ENCODE measurements around the gene PARD3B. TPM values are rescaled to one million over a fixed set of nuclear protein-coding genes. Genes with fewer than 3 reads are reported as not detected.

The PARD3B gene
- total RNA-seq, 1 experiment from 2014 or later: 3.9 TPM

DNA sequence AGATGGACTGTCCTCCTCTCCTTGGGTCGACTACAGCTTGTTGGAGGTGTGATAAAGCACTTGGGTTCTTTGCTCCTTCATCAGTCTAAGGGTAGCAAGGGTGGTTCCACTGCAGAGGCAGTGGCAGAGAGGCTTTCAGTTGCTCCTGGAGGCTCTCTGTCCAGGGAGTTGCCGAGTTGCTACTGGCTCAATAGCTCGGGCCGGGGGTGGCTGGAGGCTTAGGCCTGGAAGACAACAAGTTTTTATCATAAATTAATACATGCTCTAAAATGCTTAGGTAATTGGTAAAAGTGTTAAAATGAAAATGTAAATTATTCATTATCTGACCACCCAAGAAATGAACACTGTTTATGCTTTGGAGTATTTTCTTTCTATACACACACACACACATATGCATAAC lies 975.0 kb downstream of the PARD3B start:
- TF ChIP-seq EZH2phosphoT487 (IDR thresholded peaks at IDR 0.05; ENCODE audit: borderline replicate concordance, low read length): no peak
- TF ChIP-seq, protein P1, sequence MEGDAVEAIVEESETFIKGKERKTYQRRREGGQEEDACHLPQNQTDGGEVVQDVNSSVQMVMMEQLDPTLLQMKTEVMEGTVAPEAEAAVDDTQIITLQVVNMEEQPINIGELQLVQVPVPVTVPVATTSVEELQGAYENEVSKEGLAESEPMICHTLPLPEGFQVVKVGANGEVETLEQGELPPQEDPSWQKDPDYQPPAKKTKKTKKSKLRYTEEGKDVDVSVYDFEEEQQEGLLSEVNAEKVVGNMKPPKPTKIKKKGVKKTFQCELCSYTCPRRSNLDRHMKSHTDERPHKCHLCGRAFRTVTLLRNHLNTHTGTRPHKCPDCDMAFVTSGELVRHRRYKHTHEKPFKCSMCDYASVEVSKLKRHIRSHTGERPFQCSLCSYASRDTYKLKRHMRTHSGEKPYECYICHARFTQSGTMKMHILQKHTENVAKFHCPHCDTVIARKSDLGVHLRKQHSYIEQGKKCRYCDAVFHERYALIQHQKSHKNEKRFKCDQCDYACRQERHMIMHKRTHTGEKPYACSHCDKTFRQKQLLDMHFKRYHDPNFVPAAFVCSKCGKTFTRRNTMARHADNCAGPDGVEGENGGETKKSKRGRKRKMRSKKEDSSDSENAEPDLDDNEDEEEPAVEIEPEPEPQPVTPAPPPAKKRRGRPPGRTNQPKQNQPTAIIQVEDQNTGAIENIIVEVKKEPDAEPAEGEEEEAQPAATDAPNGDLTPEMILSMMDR (conservative IDR thresholded peaks at IDR 0.05; ENCODE audit: low read depth, low read length): no peak
- TF ChIP-seq EZH2 (IDR thresholded peaks at IDR 0.05; ENCODE audit: low read length, unreplicated experiment): no peak
- intact Hi-C loops (cut with micrococcal nuclease): no loop called here
- no peaks in the 10 kb centered on the region for H3K9me3 ChIP-seq (ENCODE audit: low read length)
- no peak overlapping the region for H3K27ac ChIP-seq (ENCODE audit: low read length)
- ATAC-seq (no peak), DNase-seq (no peak)
- H3K4me2 ChIP-seq (ENCODE audit: low read length): no peak overlapping the region
- H3K4me3 ChIP-seq (ENCODE audit: low read length): no peak overlapping the region
- peaks cover 19% of the 10 kb centered on the region for H3K4me1 ChIP-seq (ENCODE audit: insufficient read depth, low read length)
- no peaks in the 10 kb centered on the region for H3K27me3 ChIP-seq (ENCODE audit: low read length)
- no peaks in the 10 kb centered on the region for H3K36me3 ChIP-seq (ENCODE audit: low read depth, low read length)
- H4K20me1 ChIP-seq (ENCODE audit: low read length): no peaks in the 10 kb centered on the region
- no peak overlapping the region for H3K9ac ChIP-seq (ENCODE audit: low read length)
- H2AFZ ChIP-seq (ENCODE audit: low read length): no peak overlapping the region
- H3F3A ChIP-seq (ENCODE audit: low read length, unreplicated experiment): no peaks in the 10 kb centered on the region
- H3K9me2 ChIP-seq (replicated peaks; ENCODE audit: low read length): no peaks in the 10 kb centered on the region
- POLR2A ChIA-PET (ENCODE audit: unreplicated experiment): interaction anchor here (0.5 kb wide), 1 partner anchor 1001 kb away, joined by 10 read pairs; no protein-coding TSS in a partner anchor
- CTCF ChIA-PET: no interaction called here
- no TSS peak for BruUV-seq (replicated peaks)
- H3K79me2 ChIP-seq (ENCODE audit: low read length): no peaks in the 10 kb centered on the region

DNA sequence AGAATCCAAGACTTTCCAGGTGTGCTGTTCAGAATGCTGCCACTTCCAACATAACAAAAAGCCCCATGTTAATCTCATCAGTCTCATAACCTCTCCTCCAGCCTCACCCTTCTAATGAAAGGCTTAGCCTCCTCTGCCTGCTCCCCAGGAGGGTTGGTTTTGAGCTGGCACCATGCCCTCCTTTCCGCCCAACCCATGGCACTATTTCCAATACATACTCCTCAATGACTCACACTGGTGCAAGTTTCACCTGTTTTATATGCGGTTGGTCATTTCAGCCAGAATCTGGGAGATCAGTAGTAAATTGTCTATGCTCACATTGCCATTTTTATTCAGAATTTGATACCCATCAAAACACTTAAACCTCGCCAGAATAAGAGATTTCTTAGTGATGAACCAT lies 979.4 kb downstream of the PARD3B start:
- H3K27me3 ChIP-seq (ENCODE audit: low read length): no peaks in the 10 kb centered on the region
- no peaks in the 10 kb centered on the region for H3F3A ChIP-seq (ENCODE audit: low read length, unreplicated experiment)
- no peaks in the 10 kb centered on the region for H3K36me3 ChIP-seq (ENCODE audit: low read depth, low read length)
- no peaks in the 10 kb centered on the region for H3K9me2 ChIP-seq (replicated peaks; ENCODE audit: low read length)
- no peak overlapping the region for H3K9ac ChIP-seq (ENCODE audit: low read length)
- no peaks in the 10 kb centered on the region for H3K9me3 ChIP-seq (ENCODE audit: low read length)
- BruUV-seq (replicated peaks): no TSS peak
- ChIA-PET POLR2A (ENCODE audit: unreplicated experiment) (interaction anchor here (0.6 kb wide), 1 partner anchor 118 kb away, joined by 4 read pairs; no protein-coding TSS in a partner anchor), CTCF (interaction anchor here (0.5 to 0.6 kb wide), 4 partner anchors 138 to 456 kb away, joined by 3 to 4 read pairs (median 4); no protein-coding TSS in a partner anchor)
- H3K4me3 ChIP-seq (ENCODE audit: low read length): no peak overlapping the region
- H3K4me1 ChIP-seq (ENCODE audit: insufficient read depth, low read length): peaks cover 24% of the 10 kb centered on the region
- H3K4me2 ChIP-seq (ENCODE audit: low read length): peak overlapping the region; percentile 30; the same call in 1 of the 2 replicates
- ATAC-seq: peak; percentile 94
- intact Hi-C loops (cut with micrococcal nuclease): loop anchor here (1.0 kb wide), 1 partner anchor 47 kb away; no protein-coding TSS in a partner anchor
- H3K27ac ChIP-seq (ENCODE audit: low read length): peak overlapping the region; percentile 28; the same call in 1 of the 2 replicates
- H2AFZ ChIP-seq (ENCODE audit: low read length): no peak overlapping the region
- TF ChIP-seq EZH2phosphoT487 (IDR thresholded peaks at IDR 0.05; ENCODE audit: borderline replicate concordance, low read length) (no peak), EZH2 (IDR thresholded peaks at IDR 0.05; ENCODE audit: low read length, unreplicated experiment) (no peak)
- TF ChIP-seq, protein P1 (conservative IDR thresholded peaks at IDR 0.05; ENCODE audit: low read depth, low read length): no peak
- H4K20me1 ChIP-seq (ENCODE audit: low read length): no peaks in the 10 kb centered on the region
- peak; percentile 89 for DNase-seq
- H3K79me2 ChIP-seq (ENCODE audit: low read length): no peaks in the 10 kb centered on the region

DNA sequence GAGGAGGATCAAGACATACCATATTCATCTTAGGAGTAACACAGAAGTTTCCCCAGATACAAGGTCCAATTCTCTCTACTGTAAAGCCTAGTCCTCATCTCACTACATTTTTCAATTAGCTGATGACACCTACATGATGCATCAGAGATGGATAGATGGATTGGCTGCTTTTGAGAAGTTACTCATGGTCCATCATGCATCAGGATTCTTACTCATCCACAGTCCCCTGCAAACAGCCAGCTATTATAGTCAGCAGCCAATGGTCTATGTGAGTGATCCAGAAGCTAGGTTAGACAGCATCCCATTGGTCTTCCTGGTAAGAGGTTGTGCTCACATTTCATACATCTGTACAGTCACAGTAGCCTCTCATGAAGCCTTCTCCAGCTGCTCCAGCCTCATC lies 982.5 kb downstream of the PARD3B start:
- Histone ChIP-seq H2AFZ (ENCODE audit: low read length) (no peak overlapping the region), H3K27me3 (ENCODE audit: low read length) (no peaks in the 10 kb centered on the region), H3K27ac (ENCODE audit: low read length) (no peak overlapping the region), H3K4me2 (ENCODE audit: low read length) (no peak overlapping the region), H4K20me1 (ENCODE audit: low read length) (no peaks in the 10 kb centered on the region), H3K4me1 (ENCODE audit: insufficient read depth, low read length) (peaks cover 19% of the 10 kb centered on the region), H3K36me3 (ENCODE audit: low read depth, low read length) (no peaks in the 10 kb centered on the region), H3K9ac (ENCODE audit: low read length) (no peak overlapping the region), H3K79me2 (ENCODE audit: low read length) (no peaks in the 10 kb centered on the region), H3F3A (ENCODE audit: low read length, unreplicated experiment) (no peaks in the 10 kb centered on the region), H3K9me2 (replicated peaks; ENCODE audit: low read length) (no peaks in the 10 kb centered on the region), H3K4me3 (ENCODE audit: low read length) (no peak overlapping the region), H3K9me3 (ENCODE audit: low read length) (no peaks in the 10 kb centered on the region)
- no TSS peak for BruUV-seq (replicated peaks)
- POLR2A ChIA-PET (ENCODE audit: unreplicated experiment): no interaction called here
- DNase-seq (peak; percentile 34), ATAC-seq (no peak)
- TF ChIP-seq, protein P1 (conservative IDR thresholded peaks at IDR 0.05; ENCODE audit: low read depth, low read length): no peak
- intact Hi-C loops (cut with micrococcal nuclease): no loop called here
- CTCF ChIA-PET: no interaction called here

All from PC-3 (cell line).